NT2/D1 (cell line): ENCODE measurements around the gene RPTOR.

Source experiments
- SUZ12 ChIP-seq: IDR thresholded peaks from 2 replicates; pipeline ENCODE4 v1.6.1; 2011; ENCODE audit not compliant: insufficient read length, insufficient read depth; ENCODE audit errors: extremely low read depth
- YY1 ChIP-seq: IDR thresholded peaks from 2 replicates; pipeline ENCODE4 v1.6.1; 2011; ENCODE audit not compliant: insufficient read length, insufficient read depth
- ZNF274 ChIP-seq: IDR thresholded peaks from 2 replicates; pipeline ENCODE4 v1.6.1; 2011; ENCODE audit warnings: mild to moderate bottlenecking, low read depth, low read length

DNA sequence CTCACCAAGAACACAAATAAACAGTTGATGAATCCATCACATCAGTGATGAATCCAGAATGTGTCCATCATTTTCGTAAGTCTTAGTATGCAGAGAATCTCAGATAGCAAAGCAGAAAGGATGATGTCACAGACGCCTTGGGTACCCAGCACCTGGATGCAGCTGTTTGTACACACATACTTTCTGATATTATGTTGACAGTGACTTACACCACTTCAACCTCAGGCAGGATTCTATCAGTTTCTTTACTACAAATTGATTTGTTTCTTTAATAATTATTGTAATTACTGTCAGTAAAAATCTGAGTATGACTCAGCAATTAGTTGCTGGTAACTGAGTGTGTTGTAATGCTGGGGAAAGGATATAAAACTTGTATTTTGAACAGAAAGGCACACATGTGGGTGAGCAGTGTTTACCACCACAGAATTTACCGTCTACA, 159.8 kb downstream of the RPTOR start:
- no peak for TF ChIP-seq ZNF274
- TF ChIP-seq SUZ12, result no peak
- TF ChIP-seq YY1, result no peak
